CD4-positive, alpha-beta T cell treated with Interleukin-17A for 4 hours (primary cell): ENCODE measurements around the gene CBFA2T2.
"Not testable (repeated sequence)": the region's sequence is repeated elsewhere in the genome, so short reads cannot be mapped to it uniquely, and the experiment has no call there.

Experiments
- DNase-seq: peaks from one replicate; pipeline ENCODE4 v3.0.0-alpha.2; 2020; ENCODE audit warnings: mixed read lengths

The CBFA2T2 gene

DNA sequence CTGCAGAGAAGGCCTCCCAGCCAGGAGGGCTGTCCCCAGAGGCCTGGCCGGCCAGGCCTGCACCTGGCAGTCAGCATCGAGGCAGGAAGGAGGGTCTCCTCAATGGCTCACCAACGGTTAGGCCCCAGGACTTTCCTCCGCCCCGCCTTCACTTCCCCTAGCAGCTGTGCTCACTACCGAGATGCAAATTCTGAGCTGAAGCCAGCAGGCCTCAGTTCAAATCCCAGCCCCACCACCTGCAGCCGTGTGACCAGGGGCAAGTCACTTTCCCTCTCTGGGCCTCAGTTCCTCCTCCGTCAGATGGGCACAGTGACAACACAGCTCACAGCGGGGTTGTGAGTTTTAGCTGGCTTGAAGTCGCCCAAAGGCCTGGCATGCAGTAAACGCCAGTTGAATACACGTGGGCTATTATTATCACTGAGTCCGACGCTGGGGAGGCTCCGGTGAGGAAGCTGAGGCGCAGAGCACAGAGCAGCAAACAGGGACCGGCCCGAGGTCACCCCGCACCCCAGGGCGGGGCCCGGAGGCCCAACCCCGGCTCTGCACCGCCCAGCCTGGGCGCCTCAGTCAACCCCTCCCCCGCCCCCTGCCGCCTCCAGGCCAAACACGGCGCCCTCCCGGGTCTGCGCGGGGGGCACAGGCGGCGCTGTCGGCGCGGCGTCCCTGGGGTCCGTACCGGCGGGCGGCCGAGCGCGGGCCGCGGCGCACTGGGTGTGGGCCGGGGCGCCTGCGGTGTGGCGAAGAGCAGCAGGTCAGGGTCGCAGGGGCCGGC is 195.6 kb downstream of the CBFA2T2 start:
- DNase-seq: peak; percentile 66

DNA sequence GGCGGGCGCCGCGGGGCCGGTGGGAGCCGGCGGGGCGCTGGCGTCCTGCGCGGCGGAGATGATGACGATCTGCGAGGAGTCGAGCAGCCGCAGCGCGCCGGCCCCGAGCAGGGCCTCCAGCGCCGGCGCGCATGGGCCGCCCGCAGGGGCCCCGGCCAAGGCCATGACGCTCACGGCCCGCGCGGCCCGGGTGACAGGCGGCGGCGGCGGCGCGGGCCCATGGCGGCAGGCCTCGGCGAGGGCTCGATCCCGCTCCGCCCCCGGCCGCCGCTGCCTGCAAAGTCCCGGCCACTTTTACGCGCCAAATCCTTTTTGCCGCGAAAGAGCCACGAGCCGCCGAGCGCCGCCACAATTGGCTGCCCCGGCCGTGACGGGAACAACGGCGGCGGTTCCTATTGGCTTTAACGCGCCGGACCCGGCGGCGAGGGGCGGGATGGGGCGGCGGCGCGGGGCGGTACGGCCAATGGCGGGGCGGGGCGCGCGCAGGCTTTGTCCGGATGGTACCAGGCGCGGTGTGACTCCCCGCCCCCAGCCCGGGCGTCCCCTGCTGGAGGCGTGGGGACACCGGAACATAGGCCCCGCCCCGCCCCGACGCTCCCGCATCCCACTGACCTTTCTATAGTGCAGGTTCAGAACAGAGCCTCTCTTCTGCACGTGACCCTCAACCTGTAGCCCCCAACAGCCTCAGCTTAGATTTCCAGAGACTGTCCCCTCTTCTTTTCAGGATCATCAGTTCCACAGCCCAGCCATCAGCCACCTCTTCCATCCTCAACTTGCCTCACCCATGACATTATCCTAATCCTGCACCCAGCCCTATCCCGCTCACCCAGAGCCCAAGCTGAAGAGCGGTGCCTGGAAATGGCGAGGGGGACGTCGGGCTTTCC is 196.4 kb downstream of the CBFA2T2 start, which contains the start of gene E2F1:
Gene E2F1, minus strand, starts transcription at position 286 of the 884 bp plus-strand sequence. Its CDS starts 121 bp downstream, at position 165.
- DNase-seq: peak; percentile 97

DNA sequence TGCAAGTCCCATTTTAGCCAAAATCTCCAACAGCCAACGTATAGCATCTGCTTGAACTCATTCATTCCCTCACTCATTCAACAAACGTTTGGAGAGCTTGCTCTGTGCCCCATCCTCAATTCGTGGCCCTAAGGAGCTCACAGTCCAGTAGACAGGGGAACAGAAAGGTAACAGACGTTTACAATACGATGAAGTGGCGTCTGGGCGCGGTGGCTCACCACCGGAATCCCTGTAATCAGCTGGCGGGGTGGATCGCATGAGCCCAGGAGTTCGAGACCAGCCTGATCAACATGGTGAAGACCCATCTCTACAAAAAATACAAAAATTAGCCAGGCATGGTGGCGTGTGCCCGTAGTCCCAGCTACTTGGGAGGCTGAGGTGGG is 197.1 kb downstream of the CBFA2T2 start:
- DNase-seq: no peak

- no peak for DNase-seq
Measured at GRCh38 chr20:33687370-33687915, 197.5 kb downstream of the CBFA2T2 start.

- no peak for DNase-seq
Measured at GRCh38 chr20:33687993-33688937, 198.4 kb downstream of the CBFA2T2 start.

- DNase-seq: no peak
Measured at GRCh38 chr20:33688938-33689424, 199.1 kb downstream of the CBFA2T2 start.

DNA sequence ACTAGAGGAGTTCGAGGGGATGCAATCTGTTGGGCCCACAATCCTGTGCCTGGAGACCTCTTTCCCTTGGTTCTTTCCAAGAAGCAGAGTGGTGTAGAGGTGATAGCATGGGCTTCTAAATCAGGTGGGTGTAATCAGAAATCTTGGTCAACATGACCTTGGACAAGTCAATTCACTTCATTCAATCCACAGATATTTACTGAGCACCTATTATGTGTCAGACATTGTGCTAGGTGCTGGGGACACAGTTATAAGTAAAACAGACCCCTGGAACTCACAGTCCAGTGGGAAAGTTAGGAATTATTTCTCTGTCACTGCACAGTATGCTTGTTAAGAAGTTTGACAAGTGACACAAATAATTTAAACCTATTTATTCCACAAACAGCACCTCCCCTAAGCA is 199.6 kb downstream of the CBFA2T2 start:
- DNase-seq: no peak

DNA sequence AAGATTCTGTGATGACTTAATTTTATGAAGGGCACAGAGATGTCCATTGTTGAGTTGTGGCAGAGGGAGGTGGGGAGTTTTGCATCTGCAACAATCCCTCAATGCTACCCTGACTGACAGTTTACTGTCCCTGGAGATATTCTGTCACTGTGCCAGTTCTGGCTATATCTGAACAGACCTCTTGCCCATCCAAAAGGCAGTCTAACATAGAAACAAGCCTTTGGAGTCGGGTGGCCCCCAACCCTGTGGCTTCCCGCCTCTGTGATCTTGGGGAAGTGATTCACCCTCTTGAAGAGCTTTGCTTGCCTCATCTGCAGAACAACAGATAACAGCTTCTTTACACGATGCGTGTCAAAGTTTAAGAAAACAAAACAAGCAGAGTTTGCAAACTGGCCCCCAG is 200.1 kb downstream of the CBFA2T2 start:
- DNase-seq: peak; percentile 81

DNA sequence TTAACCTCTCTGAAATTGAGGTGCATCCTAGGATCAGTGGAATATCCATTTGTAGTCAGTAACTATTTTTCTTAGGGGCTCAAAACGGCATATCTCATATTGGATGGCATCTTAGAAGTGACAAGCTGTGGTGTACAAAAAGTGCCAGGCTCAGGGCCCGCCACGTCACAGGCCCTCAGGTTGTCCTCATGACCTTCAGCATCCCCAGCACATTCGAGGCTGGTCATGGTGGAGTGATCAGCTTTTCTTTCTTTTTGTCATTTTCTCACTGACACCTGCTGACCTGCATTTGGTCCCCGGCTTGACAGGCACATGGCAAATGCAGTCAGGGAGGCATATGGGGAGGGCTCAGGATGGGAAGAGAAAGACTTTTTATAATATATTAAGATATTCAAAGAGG is 203.4 kb downstream of the CBFA2T2 start:
- no peak for DNase-seq

GRCh38 chr20:33693741-33694638 is 204.1 kb downstream of the CBFA2T2 start:
- no peak for DNase-seq

- DNase-seq: no peak
Measured at GRCh38 chr20:33694639-33695012, 204.7 kb downstream of the CBFA2T2 start.

DNA sequence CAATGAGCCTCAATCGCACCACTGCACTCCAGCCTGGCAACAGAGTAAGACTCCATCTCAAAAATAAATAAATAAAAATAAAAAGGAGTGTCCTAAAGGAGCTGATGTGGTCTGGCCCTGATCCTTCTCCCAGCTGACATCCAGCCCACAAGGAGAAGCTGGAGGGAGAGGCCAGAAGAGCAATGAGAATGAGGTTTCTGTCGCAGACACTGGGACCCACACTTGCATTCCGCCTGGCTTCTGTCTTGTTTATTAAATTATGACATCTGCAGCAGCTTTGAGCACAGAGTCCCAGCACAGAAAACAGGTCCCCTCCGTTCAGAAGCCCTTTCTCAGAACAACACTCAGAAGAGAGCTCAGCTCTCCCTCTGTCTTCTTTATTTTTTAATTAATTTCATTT is 206.6 kb downstream of the CBFA2T2 start:
- no peak for DNase-seq

GRCh38 chr20:33697129-33697528 is 207.2 kb downstream of the CBFA2T2 start:
- no peak for DNase-seq

DNA sequence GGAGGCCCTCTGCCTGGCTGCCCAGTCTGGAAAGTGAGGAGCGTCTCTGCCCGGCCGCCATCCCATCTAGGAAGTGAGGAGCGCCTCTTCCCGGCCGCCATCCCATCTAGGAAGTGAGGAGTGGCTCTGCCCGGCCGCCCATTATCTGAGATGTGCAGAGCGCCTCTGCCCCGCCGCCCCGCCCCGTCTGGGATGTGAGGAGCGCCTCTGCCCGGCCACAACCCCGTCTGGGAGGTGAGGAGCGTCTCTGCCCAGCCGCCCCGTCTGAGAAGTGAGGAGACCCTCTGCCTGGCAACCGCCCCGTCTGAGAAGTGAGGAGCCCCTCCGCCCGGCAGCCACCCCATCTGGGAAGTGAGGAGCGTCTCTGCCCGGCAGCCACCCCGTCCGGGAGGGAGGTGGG is 209.1 kb downstream of the CBFA2T2 start:
- DNase-seq: not testable (repeated sequence)
